ENCODE results near the gene FHOD3. TPM values are rescaled to one million over a fixed set of nuclear protein-coding genes. Genes with fewer than 3 reads are reported as not detected.

Gene FHOD3
- total RNA-seq, 1 experiment from 2014 or later, result 5.0 TPM

DNA sequence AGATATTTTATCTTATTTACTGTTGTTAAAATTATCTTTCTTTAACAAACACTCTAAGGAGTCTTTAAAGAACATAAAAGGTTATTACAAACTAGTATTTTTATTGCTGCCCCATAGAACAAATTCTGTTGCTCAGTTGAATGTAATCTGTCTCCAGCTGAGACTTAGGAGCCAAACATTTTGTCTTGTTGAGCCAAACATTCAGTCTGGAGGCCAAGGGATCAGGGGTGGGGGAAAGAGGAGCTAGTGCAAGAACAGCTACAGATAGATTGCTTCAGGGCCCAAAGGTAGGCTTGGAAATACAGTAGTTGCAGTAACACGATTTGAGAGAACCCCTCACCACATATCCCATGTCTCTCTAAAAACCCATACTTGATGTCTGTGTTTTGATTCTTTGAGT is 480.1 kb downstream of the FHOD3 start:
- TF ChIP-seq, protein P1, sequence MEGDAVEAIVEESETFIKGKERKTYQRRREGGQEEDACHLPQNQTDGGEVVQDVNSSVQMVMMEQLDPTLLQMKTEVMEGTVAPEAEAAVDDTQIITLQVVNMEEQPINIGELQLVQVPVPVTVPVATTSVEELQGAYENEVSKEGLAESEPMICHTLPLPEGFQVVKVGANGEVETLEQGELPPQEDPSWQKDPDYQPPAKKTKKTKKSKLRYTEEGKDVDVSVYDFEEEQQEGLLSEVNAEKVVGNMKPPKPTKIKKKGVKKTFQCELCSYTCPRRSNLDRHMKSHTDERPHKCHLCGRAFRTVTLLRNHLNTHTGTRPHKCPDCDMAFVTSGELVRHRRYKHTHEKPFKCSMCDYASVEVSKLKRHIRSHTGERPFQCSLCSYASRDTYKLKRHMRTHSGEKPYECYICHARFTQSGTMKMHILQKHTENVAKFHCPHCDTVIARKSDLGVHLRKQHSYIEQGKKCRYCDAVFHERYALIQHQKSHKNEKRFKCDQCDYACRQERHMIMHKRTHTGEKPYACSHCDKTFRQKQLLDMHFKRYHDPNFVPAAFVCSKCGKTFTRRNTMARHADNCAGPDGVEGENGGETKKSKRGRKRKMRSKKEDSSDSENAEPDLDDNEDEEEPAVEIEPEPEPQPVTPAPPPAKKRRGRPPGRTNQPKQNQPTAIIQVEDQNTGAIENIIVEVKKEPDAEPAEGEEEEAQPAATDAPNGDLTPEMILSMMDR (IDR thresholded peaks at IDR 0.05; ENCODE audit: unreplicated experiment), result no peak
- Mint-ChIP-seq H3K9me3 (ENCODE audit: unreplicated experiment) (no peaks in the 10 kb centered on the region), H3K27me3 (ENCODE audit: insufficient read depth, unreplicated experiment) (no peaks in the 10 kb centered on the region), H3K4me1 (ENCODE audit: insufficient read depth, unreplicated experiment) (no peaks in the 10 kb centered on the region), H3K27ac (ENCODE audit: low read depth, unreplicated experiment) (no peak overlapping the region), H3K36me3 (ENCODE audit: insufficient read depth, unreplicated experiment) (peaks cover 7% of the 10 kb centered on the region), H3K4me3 (ENCODE audit: unreplicated experiment) (no peak overlapping the region)
- ChIA-PET POLR2A (no interaction called here), CTCF (interaction anchor here (0.6 to 1.3 kb wide), 2 partner anchors 90 to 1671 kb away, joined by 3 to 10 read pairs; no protein-coding TSS in a partner anchor)
- DNase-seq (ENCODE audit: unreplicated experiment), result no peak
- no TSS peak for BruUV-seq (replicated peaks)
- intact Hi-C loops (cut with micrococcal nuclease), result no loop called here

DNA sequence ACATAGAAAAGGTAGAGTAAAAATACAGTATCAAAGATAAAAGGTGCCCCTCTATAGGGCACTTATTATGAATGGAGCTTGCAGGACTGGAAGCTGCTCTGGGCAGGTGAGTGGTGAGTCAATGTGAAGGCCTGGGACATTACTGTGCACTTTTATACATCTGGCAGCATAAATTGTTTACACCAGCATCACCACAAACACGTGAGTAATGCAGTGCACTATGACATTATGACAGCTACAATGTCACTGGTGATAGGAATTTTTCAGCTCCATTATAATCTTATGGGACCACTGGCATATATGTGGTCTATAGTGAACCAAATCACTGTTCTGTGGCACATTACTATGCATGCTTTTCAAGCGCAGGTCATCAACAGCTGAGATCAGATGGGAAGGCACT is 483.2 kb downstream of the FHOD3 start:
- TF ChIP-seq, protein P1 (IDR thresholded peaks at IDR 0.05; ENCODE audit: unreplicated experiment), result no peak
- ChIA-PET POLR2A (no interaction called here), CTCF (no interaction called here)
- H3K27me3 Mint-ChIP-seq (ENCODE audit: insufficient read depth, unreplicated experiment), result no peaks in the 10 kb centered on the region
- no peak overlapping the region for H3K27ac Mint-ChIP-seq (ENCODE audit: low read depth, unreplicated experiment)
- H3K4me1 Mint-ChIP-seq (ENCODE audit: insufficient read depth, unreplicated experiment), result peaks cover 4% of the 10 kb centered on the region
- H3K4me3 Mint-ChIP-seq (ENCODE audit: unreplicated experiment), result no peak overlapping the region
- no TSS peak for BruUV-seq (replicated peaks)
- DNase-seq (ENCODE audit: unreplicated experiment), result no peak
- peaks cover 7% of the 10 kb centered on the region for H3K36me3 Mint-ChIP-seq (ENCODE audit: insufficient read depth, unreplicated experiment)
- H3K9me3 Mint-ChIP-seq (ENCODE audit: unreplicated experiment), result no peaks in the 10 kb centered on the region
- intact Hi-C loops (cut with micrococcal nuclease), result no loop called here

DNA sequence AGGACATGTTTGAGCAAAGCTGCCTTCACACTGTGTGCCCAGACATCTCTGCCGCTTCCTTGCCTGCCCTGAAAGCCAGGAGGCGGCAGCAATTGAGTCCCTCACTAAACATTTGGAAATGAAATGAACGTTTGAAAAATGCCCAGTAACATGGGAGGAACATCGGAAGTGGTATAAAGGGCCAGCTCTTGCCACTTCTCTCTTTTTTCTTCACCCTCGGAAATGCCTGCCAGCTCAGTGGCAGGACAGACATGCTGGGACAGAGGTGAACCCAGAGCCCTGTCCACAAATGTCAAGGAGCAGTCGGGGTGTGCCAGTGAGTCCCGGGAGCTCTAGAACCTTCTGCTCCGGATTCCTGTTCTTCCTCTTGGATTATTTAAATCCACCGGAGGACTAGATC is 485.2 kb downstream of the FHOD3 start:
- TF ChIP-seq, protein P1 (IDR thresholded peaks at IDR 0.05; ENCODE audit: unreplicated experiment), result no peak
- peaks cover 14% of the 10 kb centered on the region for H3K4me1 Mint-ChIP-seq (ENCODE audit: insufficient read depth, unreplicated experiment)
- no peak overlapping the region for H3K27ac Mint-ChIP-seq (ENCODE audit: low read depth, unreplicated experiment)
- no peak overlapping the region for H3K4me3 Mint-ChIP-seq (ENCODE audit: unreplicated experiment)
- CTCF ChIA-PET, result interaction anchor here (1.1 to 1.4 kb wide), 2 partner anchors 28 to 94 kb away, joined by 3 read pairs; no protein-coding TSS in a partner anchor
- BruUV-seq (replicated peaks), result no TSS peak
- H3K27me3 Mint-ChIP-seq (ENCODE audit: insufficient read depth, unreplicated experiment), result no peaks in the 10 kb centered on the region
- H3K36me3 Mint-ChIP-seq (ENCODE audit: insufficient read depth, unreplicated experiment), result peaks cover 7% of the 10 kb centered on the region
- POLR2A ChIA-PET, result no interaction called here
- DNase-seq (ENCODE audit: unreplicated experiment), result no peak
- H3K9me3 Mint-ChIP-seq (ENCODE audit: unreplicated experiment), result no peaks in the 10 kb centered on the region
- intact Hi-C loops (cut with micrococcal nuclease), result no loop called here

DNA sequence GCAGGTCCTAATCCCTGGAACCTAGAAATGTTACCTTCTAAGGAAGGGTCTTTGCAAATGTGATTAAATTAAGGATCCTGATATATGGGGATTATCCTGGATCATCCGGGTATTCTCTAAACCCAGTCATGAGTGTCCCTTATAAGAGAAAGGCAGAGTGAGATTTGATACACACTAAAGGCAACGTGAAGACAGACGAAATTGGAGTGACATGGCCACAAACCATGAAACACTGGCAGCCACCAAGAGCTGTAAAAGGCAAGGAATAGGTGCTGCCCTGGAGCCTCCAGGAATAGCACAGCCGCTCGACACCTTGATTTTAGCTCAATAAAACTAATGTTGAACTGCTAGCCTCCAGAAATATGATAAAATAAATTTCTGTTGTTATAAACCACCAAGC is 486.3 kb downstream of the FHOD3 start:
- H3K27ac Mint-ChIP-seq (ENCODE audit: low read depth, unreplicated experiment), result no peak overlapping the region
- intact Hi-C loops (cut with micrococcal nuclease), result no loop called here
- TF ChIP-seq, protein P1 (IDR thresholded peaks at IDR 0.05; ENCODE audit: unreplicated experiment), result no peak
- peaks cover 7% of the 10 kb centered on the region for H3K36me3 Mint-ChIP-seq (ENCODE audit: insufficient read depth, unreplicated experiment)
- POLR2A ChIA-PET, result no interaction called here
- H3K27me3 Mint-ChIP-seq (ENCODE audit: insufficient read depth, unreplicated experiment), result no peaks in the 10 kb centered on the region
- H3K4me1 Mint-ChIP-seq (ENCODE audit: insufficient read depth, unreplicated experiment), result peaks cover 14% of the 10 kb centered on the region
- no peak overlapping the region for H3K4me3 Mint-ChIP-seq (ENCODE audit: unreplicated experiment)
- CTCF ChIA-PET, result interaction anchor here (0.6 to 0.7 kb wide), 2 partner anchors 25 to 152 kb away, joined by 3 to 4 read pairs; no protein-coding TSS in a partner anchor
- no peaks in the 10 kb centered on the region for H3K9me3 Mint-ChIP-seq (ENCODE audit: unreplicated experiment)
- no TSS peak for BruUV-seq (replicated peaks)
- DNase-seq (ENCODE audit: unreplicated experiment), result no peak
